NCI-H146 treated with DMSO at 0.1 percent for 48 hours (cell line): Measurements from ENCODE around the gene FBXW2.
"Not testable (repeated sequence)": the region's sequence is repeated elsewhere in the genome, so short reads cannot be mapped to it uniquely, and the experiment has no call there.

ENCODE experiments used
- DNase-seq: peaks from one replicate; lab custom pipeline; 2025; ENCODE audit not compliant: unreplicated experiment; lab: John Stamatoyannopoulos, UW

Gene FBXW2

GRCh38 chr9:120792898-120793765 is at the start of gene FBXW2:
Gene FBXW2 (minus strand): TSS chr9:120793416. CDS start chr9:120788258, 5,158 bp downstream.
- DNase-seq = peak; percentile 47

- DNase-seq = no peak
Measured at GRCh38 chr9:120841930-120842684, 48.9 kb upstream of the FBXW2 start.

GRCh38 chr9:120839146-120839545 is 45.9 kb upstream of the FBXW2 start:
- no peak for DNase-seq

GRCh38 chr9:120837921-120838320 is 44.7 kb upstream of the FBXW2 start:
- no peak for DNase-seq

- DNase-seq = no peak
Measured at GRCh38 chr9:120833325-120833724, 40.1 kb upstream of the FBXW2 start.

GRCh38 chr9:120832807-120833206 is 39.6 kb upstream of the FBXW2 start:
- DNase-seq = no peak

- DNase-seq = no peak
Measured at GRCh38 chr9:120830865-120831264, 37.6 kb upstream of the FBXW2 start.

- no peak for DNase-seq
Measured at GRCh38 chr9:120830151-120830550, 36.9 kb upstream of the FBXW2 start.

- DNase-seq = no peak
Measured at GRCh38 chr9:120829650-120830049, 36.4 kb upstream of the FBXW2 start.

- DNase-seq = no peak
Measured at GRCh38 chr9:120820095-120820494, 26.9 kb upstream of the FBXW2 start.

GRCh38 chr9:120818595-120818994 is 25.4 kb upstream of the FBXW2 start:
- DNase-seq = no peak

- no peak for DNase-seq
Measured at GRCh38 chr9:120815075-120815474, 21.9 kb upstream of the FBXW2 start.

- no peak for DNase-seq
Measured at GRCh38 chr9:120808931-120809330, 15.7 kb upstream of the FBXW2 start.

- DNase-seq = no peak
Measured at GRCh38 chr9:120807607-120808379, 14.6 kb upstream of the FBXW2 start.

GRCh38 chr9:120804784-120805363 is 11.7 kb upstream of the FBXW2 start:
- not testable (repeated sequence) for DNase-seq

GRCh38 chr9:120801441-120801840 is 8.2 kb upstream of the FBXW2 start:
- no peak for DNase-seq

- no peak for DNase-seq
Measured at GRCh38 chr9:120791161-120791560, 2.1 kb downstream of the FBXW2 start.

GRCh38 chr9:120787933-120788332 is 5.3 kb downstream of the FBXW2 start:
- DNase-seq = no peak

GRCh38 chr9:120783602-120784047 is 9.6 kb downstream of the FBXW2 start:
- DNase-seq = peak; percentile 3

GRCh38 chr9:120781236-120781635 is 12.0 kb downstream of the FBXW2 start:
- no peak for DNase-seq

GRCh38 chr9:120780367-120780766 is 12.8 kb downstream of the FBXW2 start:
- no peak for DNase-seq
